ENCODE measurements around the gene STARD10. TPM values are rescaled to one million over a fixed set of nuclear protein-coding genes. Genes with fewer than 3 reads are reported as not detected.

The STARD10 gene
- total and polyA plus RNA-seq, 2 of the 8 experiments (the other 6 are each of a cell fraction or from before 2014, with no cell fraction given) = 23.7 to 35.7 TPM

GRCh38 chr11:72812967-72813739, 19.3 kb upstream of the STARD10 start (continued):
- TF ChIP-seq HDAC2 (IDR thresholded peaks at IDR 0.05; ENCODE audit: borderline replicate concordance in 1 of 2, low read depth in 2 of 2, low read length in 2 of 2) (no peak), EGR1 (IDR thresholded peaks at IDR 0.05; ENCODE audit: borderline replicate concordance, low read depth, low read length) (no peak), EZH2 (IDR thresholded peaks at IDR 0.05; ENCODE audit: low read depth, low read length, severe bottlenecking) (no peak), CREB1 (IDR thresholded peaks at IDR 0.05) (0 out of 2 replicates have a peak, but pooled peaks have one; percentile 39), POLR2A (IDR thresholded peaks at IDR 0.05; ENCODE audit: control extremely low read depth in 1 of 2, low read depth in 2 of 2, low read length in 2 of 2) (no peak; a peak in 1 of 3 replicates)
- TF ChIP-seq, protein P1, sequence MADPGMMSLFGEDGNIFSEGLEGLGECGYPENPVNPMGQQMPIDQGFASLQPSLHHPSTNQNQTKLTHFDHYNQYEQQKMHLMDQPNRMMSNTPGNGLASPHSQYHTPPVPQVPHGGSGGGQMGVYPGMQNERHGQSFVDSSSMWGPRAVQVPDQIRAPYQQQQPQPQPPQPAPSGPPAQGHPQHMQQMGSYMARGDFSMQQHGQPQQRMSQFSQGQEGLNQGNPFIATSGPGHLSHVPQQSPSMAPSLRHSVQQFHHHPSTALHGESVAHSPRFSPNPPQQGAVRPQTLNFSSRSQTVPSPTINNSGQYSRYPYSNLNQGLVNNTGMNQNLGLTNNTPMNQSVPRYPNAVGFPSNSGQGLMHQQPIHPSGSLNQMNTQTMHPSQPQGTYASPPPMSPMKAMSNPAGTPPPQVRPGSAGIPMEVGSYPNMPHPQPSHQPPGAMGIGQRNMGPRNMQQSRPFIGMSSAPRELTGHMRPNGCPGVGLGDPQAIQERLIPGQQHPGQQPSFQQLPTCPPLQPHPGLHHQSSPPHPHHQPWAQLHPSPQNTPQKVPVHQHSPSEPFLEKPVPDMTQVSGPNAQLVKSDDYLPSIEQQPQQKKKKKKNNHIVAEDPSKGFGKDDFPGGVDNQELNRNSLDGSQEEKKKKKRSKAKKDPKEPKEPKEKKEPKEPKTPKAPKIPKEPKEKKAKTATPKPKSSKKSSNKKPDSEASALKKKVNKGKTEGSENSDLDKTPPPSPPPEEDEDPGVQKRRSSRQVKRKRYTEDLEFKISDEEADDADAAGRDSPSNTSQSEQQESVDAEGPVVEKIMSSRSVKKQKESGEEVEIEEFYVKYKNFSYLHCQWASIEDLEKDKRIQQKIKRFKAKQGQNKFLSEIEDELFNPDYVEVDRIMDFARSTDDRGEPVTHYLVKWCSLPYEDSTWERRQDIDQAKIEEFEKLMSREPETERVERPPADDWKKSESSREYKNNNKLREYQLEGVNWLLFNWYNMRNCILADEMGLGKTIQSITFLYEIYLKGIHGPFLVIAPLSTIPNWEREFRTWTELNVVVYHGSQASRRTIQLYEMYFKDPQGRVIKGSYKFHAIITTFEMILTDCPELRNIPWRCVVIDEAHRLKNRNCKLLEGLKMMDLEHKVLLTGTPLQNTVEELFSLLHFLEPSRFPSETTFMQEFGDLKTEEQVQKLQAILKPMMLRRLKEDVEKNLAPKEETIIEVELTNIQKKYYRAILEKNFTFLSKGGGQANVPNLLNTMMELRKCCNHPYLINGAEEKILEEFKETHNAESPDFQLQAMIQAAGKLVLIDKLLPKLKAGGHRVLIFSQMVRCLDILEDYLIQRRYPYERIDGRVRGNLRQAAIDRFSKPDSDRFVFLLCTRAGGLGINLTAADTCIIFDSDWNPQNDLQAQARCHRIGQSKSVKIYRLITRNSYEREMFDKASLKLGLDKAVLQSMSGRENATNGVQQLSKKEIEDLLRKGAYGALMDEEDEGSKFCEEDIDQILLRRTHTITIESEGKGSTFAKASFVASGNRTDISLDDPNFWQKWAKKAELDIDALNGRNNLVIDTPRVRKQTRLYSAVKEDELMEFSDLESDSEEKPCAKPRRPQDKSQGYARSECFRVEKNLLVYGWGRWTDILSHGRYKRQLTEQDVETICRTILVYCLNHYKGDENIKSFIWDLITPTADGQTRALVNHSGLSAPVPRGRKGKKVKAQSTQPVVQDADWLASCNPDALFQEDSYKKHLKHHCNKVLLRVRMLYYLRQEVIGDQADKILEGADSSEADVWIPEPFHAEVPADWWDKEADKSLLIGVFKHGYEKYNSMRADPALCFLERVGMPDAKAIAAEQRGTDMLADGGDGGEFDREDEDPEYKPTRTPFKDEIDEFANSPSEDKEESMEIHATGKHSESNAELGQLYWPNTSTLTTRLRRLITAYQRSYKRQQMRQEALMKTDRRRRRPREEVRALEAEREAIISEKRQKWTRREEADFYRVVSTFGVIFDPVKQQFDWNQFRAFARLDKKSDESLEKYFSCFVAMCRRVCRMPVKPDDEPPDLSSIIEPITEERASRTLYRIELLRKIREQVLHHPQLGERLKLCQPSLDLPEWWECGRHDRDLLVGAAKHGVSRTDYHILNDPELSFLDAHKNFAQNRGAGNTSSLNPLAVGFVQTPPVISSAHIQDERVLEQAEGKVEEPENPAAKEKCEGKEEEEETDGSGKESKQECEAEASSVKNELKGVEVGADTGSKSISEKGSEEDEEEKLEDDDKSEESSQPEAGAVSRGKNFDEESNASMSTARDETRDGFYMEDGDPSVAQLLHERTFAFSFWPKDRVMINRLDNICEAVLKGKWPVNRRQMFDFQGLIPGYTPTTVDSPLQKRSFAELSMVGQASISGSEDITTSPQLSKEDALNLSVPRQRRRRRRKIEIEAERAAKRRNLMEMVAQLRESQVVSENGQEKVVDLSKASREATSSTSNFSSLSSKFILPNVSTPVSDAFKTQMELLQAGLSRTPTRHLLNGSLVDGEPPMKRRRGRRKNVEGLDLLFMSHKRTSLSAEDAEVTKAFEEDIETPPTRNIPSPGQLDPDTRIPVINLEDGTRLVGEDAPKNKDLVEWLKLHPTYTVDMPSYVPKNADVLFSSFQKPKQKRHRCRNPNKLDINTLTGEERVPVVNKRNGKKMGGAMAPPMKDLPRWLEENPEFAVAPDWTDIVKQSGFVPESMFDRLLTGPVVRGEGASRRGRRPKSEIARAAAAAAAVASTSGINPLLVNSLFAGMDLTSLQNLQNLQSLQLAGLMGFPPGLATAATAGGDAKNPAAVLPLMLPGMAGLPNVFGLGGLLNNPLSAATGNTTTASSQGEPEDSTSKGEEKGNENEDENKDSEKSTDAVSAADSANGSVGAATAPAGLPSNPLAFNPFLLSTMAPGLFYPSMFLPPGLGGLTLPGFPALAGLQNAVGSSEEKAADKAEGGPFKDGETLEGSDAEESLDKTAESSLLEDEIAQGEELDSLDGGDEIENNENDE (IDR thresholded peaks at IDR 0.05; ENCODE audit: insufficient replicate concordance, low read length) = no peak

All from H1 (cell line).